Measurements from ENCODE around the gene OR4D9. TPM values are rescaled to one million over a fixed set of nuclear protein-coding genes. Genes with fewer than 3 reads are reported as not detected.
"Not testable (repeated sequence)": the region's sequence is repeated elsewhere in the genome, so short reads cannot be mapped to it uniquely, and the experiment has no call there.

The OR4D9 gene
- total RNA-seq = not detected

- H3K9me3 Mint-ChIP-seq = no peaks in the 10 kb centered on the region
- no peak for DNase-seq
- H3K27me3 Mint-ChIP-seq = no peaks in the 10 kb centered on the region
- no peaks in the 10 kb centered on the region for H3K36me3 Mint-ChIP-seq
- intact Hi-C loops (cut with micrococcal nuclease) = no loop called here
- POLR2A ChIA-PET = no interaction called here
- no peak within 1 kb of the TSS for H3K27ac Mint-ChIP-seq
- CTCF ChIA-PET = no interaction called here
- no peak within 1 kb of the TSS for H3K4me3 Mint-ChIP-seq
- H3K4me1 Mint-ChIP-seq (ENCODE audit: low read depth) = peaks cover 14% of the 10 kb centered on the region
Measured at GRCh38 chr11:59510941-59511589, at the start of gene OR4D9. OR4D9 (plus strand) TSS chr11:59511539; CDS start chr11:59514913, 3,374 bp downstream.

DNA sequence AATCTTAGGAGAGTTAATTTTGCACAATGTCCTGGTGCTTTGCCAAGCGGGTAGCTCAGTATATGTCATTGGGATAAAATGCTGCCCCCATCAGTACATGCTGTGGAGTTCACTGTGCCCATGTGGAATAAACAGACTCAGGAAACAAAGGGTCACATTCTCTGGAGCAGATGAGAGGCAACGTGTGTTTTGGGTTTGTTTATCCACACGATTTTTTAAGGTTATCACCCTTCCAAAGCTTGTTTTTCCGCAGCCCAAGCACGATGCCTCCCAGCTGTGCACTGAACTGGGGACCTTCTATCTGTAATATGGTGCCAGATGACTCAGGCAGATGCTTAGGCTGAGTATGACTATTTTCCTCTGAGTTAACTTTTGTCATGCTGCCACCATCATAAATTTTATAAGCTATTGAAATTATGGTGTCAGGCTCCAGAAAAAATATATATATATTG lies 48.1 kb upstream of the OR4D9 start:
- intact Hi-C loops (cut with micrococcal nuclease) = no loop called here
- POLR2A ChIA-PET = no interaction called here
- H3K27ac Mint-ChIP-seq = no peak overlapping the region
- no peak overlapping the region for H3K4me3 Mint-ChIP-seq
- H3K27me3 Mint-ChIP-seq = peaks cover 18% of the 10 kb centered on the region
- H3K9me3 Mint-ChIP-seq = no peaks in the 10 kb centered on the region
- CTCF ChIA-PET = no interaction called here
- no peak for DNase-seq
- H3K36me3 Mint-ChIP-seq = no peaks in the 10 kb centered on the region
- H3K4me1 Mint-ChIP-seq (ENCODE audit: low read depth) = no peaks in the 10 kb centered on the region

GRCh38 chr11:59473015-59473414 lies 38.3 kb upstream of the OR4D9 start, which contains the start of gene OR4D10:
OR4D10 (plus strand) TSS chr11:59473315; CDS start chr11:59477430, 4,115 bp downstream.
- CTCF ChIA-PET = no interaction called here
- DNase-seq = no peak
- intact Hi-C loops (cut with micrococcal nuclease) = no loop called here
- Mint-ChIP-seq H3K4me3 (no peak within 1 kb of the TSS), H3K27me3 (peaks cover 5% of the 10 kb centered on the region), H3K9me3 (no peaks in the 10 kb centered on the region), H3K36me3 (no peaks in the 10 kb centered on the region), H3K27ac (no peak within 1 kb of the TSS), H3K4me1 (ENCODE audit: low read depth) (no peaks in the 10 kb centered on the region)
- POLR2A ChIA-PET = no interaction called here

GRCh38 chr11:59475176-59475575 lies 36.2 kb upstream of the OR4D9 start:
- intact Hi-C loops (cut with micrococcal nuclease) = no loop called here
- no peak overlapping the region for H3K4me3 Mint-ChIP-seq
- H3K27me3 Mint-ChIP-seq = peaks cover 8% of the 10 kb centered on the region
- CTCF ChIA-PET = no interaction called here
- POLR2A ChIA-PET = no interaction called here
- H3K27ac Mint-ChIP-seq = no peak overlapping the region
- DNase-seq = no peak
- no peaks in the 10 kb centered on the region for H3K36me3 Mint-ChIP-seq
- H3K4me1 Mint-ChIP-seq (ENCODE audit: low read depth) = no peaks in the 10 kb centered on the region
- H3K9me3 Mint-ChIP-seq = no peaks in the 10 kb centered on the region

- H3K4me1 Mint-ChIP-seq (ENCODE audit: low read depth) = no peaks in the 10 kb centered on the region
- POLR2A ChIA-PET = no interaction called here
Measured at GRCh38 chr11:59479906-59480305, 31.4 kb upstream of the OR4D9 start.

DNA sequence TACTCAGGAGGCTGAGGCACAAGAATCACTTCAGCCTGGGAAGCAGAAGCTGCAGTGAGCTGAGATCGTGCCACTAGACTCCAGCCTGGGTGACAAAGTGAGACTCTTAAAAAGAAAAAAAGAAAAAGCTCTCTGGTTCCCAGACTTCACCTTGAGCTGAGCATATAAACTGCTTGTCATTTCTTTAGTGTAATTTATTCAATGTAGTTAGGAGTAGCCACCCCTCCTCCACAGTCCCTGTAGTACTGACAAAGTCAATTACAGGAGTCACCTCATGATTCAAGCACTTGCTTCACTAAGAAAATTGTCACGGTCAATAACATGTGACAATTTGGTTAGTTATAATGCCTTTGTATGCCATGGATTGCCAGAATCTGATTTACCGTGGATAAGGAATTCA lies 31.0 kb upstream of the OR4D9 start:
- H3K27ac Mint-ChIP-seq = no peak overlapping the region
- POLR2A ChIA-PET = no interaction called here
- peaks cover 6% of the 10 kb centered on the region for H3K27me3 Mint-ChIP-seq
- H3K4me1 Mint-ChIP-seq (ENCODE audit: low read depth) = no peaks in the 10 kb centered on the region
- no peaks in the 10 kb centered on the region for H3K36me3 Mint-ChIP-seq
- CTCF ChIA-PET = no interaction called here
- intact Hi-C loops (cut with micrococcal nuclease) = no loop called here
- no peaks in the 10 kb centered on the region for H3K9me3 Mint-ChIP-seq
- no peak for DNase-seq
- no peak overlapping the region for H3K4me3 Mint-ChIP-seq

More at GRCh38 chr11:59479906-59480305, 31.4 kb upstream of the OR4D9 start:
- Mint-ChIP-seq H3K4me3 (no peak overlapping the region), H3K27me3 (peaks cover 8% of the 10 kb centered on the region), H3K36me3 (no peaks in the 10 kb centered on the region), H3K27ac (no peak overlapping the region), H3K9me3 (no peaks in the 10 kb centered on the region)
- CTCF ChIA-PET = no interaction called here
- intact Hi-C loops (cut with micrococcal nuclease) = no loop called here
- no peak for DNase-seq

DNA sequence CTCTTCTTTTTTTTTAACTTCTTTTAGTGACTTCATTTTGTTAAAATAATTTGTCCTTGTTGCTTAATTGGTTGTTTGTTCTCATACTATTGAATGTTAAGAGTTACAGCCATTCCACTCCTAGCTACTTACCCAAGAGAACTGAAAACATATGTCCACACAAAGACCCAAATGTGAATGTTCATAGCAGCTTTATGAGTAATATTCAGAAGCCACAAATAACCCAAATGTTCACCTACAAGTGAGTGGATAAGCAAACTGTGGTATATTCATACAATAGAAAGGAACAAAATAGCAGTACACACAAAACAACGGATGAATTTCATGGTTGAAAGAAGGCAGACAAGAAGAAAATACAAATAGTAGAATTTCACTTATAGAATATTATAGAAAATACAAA lies 9.4 kb upstream of the OR4D9 start:
- no peak for DNase-seq
- H3K9me3 Mint-ChIP-seq = no peaks in the 10 kb centered on the region
- peaks cover 3% of the 10 kb centered on the region for H3K4me1 Mint-ChIP-seq (ENCODE audit: low read depth)
- no peak overlapping the region for H3K27ac Mint-ChIP-seq
- H3K27me3 Mint-ChIP-seq = peaks cover 13% of the 10 kb centered on the region
- ChIA-PET CTCF (no interaction called here), POLR2A (no interaction called here)
- H3K36me3 Mint-ChIP-seq = no peaks in the 10 kb centered on the region
- no peak overlapping the region for H3K4me3 Mint-ChIP-seq
- intact Hi-C loops (cut with micrococcal nuclease) = no loop called here

- ChIA-PET CTCF (no interaction called here), POLR2A (interaction anchor here (0.5 kb wide), 1 partner anchor 271 kb away, joined by 4 read pairs; no protein-coding TSS in a partner anchor)
- H3K27me3 Mint-ChIP-seq = peaks cover 10% of the 10 kb centered on the region
- peaks cover 3% of the 10 kb centered on the region for H3K4me1 Mint-ChIP-seq (ENCODE audit: low read depth)
- H3K36me3 Mint-ChIP-seq = no peaks in the 10 kb centered on the region
- intact Hi-C loops (cut with micrococcal nuclease) = no loop called here
- no peak within 1 kb of the TSS for H3K27ac Mint-ChIP-seq
- H3K4me3 Mint-ChIP-seq = no peak within 1 kb of the TSS
- no peaks in the 10 kb centered on the region for H3K9me3 Mint-ChIP-seq
- no peak for DNase-seq
Measured at GRCh38 chr11:59503276-59503675, 8.1 kb upstream of the OR4D9 start, which contains the start of gene OR4D11. OR4D11 (plus strand) TSS chr11:59503576; CDS start chr11:59503576, 0 bp downstream.

- no peak overlapping the region for H3K4me3 Mint-ChIP-seq
- H3K4me1 Mint-ChIP-seq (ENCODE audit: low read depth) = peaks cover 14% of the 10 kb centered on the region
- POLR2A ChIA-PET = no interaction called here
- no peaks in the 10 kb centered on the region for H3K9me3 Mint-ChIP-seq
- H3K36me3 Mint-ChIP-seq = no peaks in the 10 kb centered on the region
- intact Hi-C loops (cut with micrococcal nuclease) = no loop called here
- DNase-seq = no peak
- no peak overlapping the region for H3K27ac Mint-ChIP-seq
- H3K27me3 Mint-ChIP-seq = no peaks in the 10 kb centered on the region
- CTCF ChIA-PET = no interaction called here
Measured at GRCh38 chr11:59511675-59512074, 336 bp downstream of the OR4D9 start.

DNA sequence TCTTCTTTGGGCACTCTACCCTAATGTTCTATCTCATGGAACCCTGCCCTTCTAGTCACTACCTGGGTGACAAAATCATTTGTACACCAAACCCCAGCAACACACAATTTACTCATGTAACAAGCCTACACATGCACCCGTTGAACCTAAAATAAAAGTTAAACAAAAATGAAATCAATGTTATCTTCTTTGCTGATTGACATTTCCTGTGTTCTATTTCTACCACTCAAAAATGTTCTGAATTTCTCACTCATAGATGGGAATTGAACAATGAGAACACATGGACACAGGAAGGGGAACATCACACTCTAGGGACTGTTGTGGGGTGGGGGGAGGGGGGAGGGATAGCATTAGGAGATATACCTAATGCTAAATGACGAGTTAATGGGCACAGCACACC lies 8.8 kb downstream of the OR4D9 start:
- H3K27ac Mint-ChIP-seq; H3K4me3 Mint-ChIP-seq; H3K9me3 Mint-ChIP-seq; intact Hi-C loops (cut with micrococcal nuclease); H3K4me1 Mint-ChIP-seq (ENCODE audit: low read depth); H3K36me3 Mint-ChIP-seq; H3K27me3 Mint-ChIP-seq; DNase-seq; POLR2A ChIA-PET: not testable (repeated sequence)
- CTCF ChIA-PET = interaction anchor here (0.6 kb wide), 1 partner anchor 14 kb away, joined by 3 read pairs; no protein-coding TSS in a partner anchor

GRCh38 chr11:59520741-59521140 lies 9.4 kb downstream of the OR4D9 start:
- no peak for DNase-seq
- no peaks in the 10 kb centered on the region for H3K36me3 Mint-ChIP-seq
- no peak overlapping the region for H3K27ac Mint-ChIP-seq
- no peak overlapping the region for H3K4me3 Mint-ChIP-seq
- ChIA-PET POLR2A (no interaction called here), CTCF (interaction anchor here (0.7 kb wide), 2 partner anchors 17 to 109 kb away, joined by 3 to 5 read pairs; no protein-coding TSS in a partner anchor)
- no peaks in the 10 kb centered on the region for H3K4me1 Mint-ChIP-seq (ENCODE audit: low read depth)
- peaks cover 9% of the 10 kb centered on the region for H3K27me3 Mint-ChIP-seq
- no peaks in the 10 kb centered on the region for H3K9me3 Mint-ChIP-seq
- intact Hi-C loops (cut with micrococcal nuclease) = no loop called here

DNA sequence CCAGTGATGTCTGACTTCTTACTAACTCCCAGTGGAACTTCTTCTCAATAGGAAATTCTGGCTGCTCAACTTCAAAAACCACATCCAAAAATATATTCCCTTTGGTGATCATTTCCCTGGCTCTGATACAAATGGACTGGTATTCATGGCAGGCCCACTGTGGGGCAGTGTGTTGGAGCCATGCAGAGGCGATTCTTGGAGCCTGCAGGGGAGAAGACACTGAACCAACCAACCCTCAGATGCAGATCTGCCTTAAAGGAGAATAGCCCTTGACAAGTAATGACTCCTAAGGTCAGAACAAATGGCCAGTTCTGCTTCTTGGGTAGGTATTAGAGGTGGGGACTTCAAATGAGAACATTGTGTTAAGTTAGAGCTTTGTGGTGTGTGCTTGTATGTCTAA lies 12.2 kb downstream of the OR4D9 start:
- POLR2A ChIA-PET = no interaction called here
- CTCF ChIA-PET = no interaction called here

GRCh38 chr11:59528711-59529110 lies 17.4 kb downstream of the OR4D9 start:
- ChIA-PET CTCF (interaction anchor here (0.8 to 2.1 kb wide), 2 partner anchors 8 to 393 kb away, joined by 4 to 6 read pairs; no protein-coding TSS in a partner anchor), POLR2A (no interaction called here)
- Mint-ChIP-seq H3K27ac (no peak overlapping the region), H3K27me3 (peaks cover 8% of the 10 kb centered on the region), H3K36me3 (no peaks in the 10 kb centered on the region), H3K4me3 (no peak overlapping the region), H3K9me3 (no peaks in the 10 kb centered on the region), H3K4me1 (ENCODE audit: low read depth) (no peaks in the 10 kb centered on the region)
- intact Hi-C loops (cut with micrococcal nuclease) = no loop called here
- DNase-seq = no peak

More for the DNA sequence above, 12.2 kb downstream of the OR4D9 start:
- DNase-seq = no peak
- peaks cover 9% of the 10 kb centered on the region for H3K27me3 Mint-ChIP-seq
- intact Hi-C loops (cut with micrococcal nuclease) = no loop called here
- no peaks in the 10 kb centered on the region for H3K4me1 Mint-ChIP-seq (ENCODE audit: low read depth)
- no peak overlapping the region for H3K4me3 Mint-ChIP-seq
- no peaks in the 10 kb centered on the region for H3K36me3 Mint-ChIP-seq
- no peak overlapping the region for H3K27ac Mint-ChIP-seq
- no peaks in the 10 kb centered on the region for H3K9me3 Mint-ChIP-seq

Measured in activated CD4-positive, alpha-beta memory T cell treated with anti-CD3 and anti-CD28 coated beads for 36 hours (primary cell).